Neural progenitor cell (in vitro differentiated cells): ENCODE data around the gene EMILIN1.

Experiments used
- CTCF ChIP-seq: fragments of 200-600 bp; sonication (generic); IDR thresholded peaks from 2 replicates; pipeline ENCODE4 v1.5.1; 2017; ENCODE audit warnings: antibody characterized with exemption, mild to moderate bottlenecking
- EZH2 ChIP-seq: fragments of 200-600 bp; sonication (generic); IDR thresholded peaks from 2 replicates; pipeline ENCODE4 v1.6.1; 2017; ENCODE audit warnings: antibody characterized with exemption, mild to moderate bottlenecking, moderate library complexity

GRCh38 chr2:27117995-27118524, 39.6 kb downstream of the EMILIN1 start:
- TF ChIP-seq CTCF: no peak
- no peak for TF ChIP-seq EZH2
